ENCODE results near the gene ARID3A. TPM values are rescaled to one million over a fixed set of nuclear protein-coding genes. Genes with fewer than 3 reads are reported as not detected.

Gene ARID3A
- total and polyA plus RNA-seq, 2 of the 8 experiments (the other 6 are each of a cell fraction or from before 2014, with no cell fraction given) = 40.5 to 77.4 TPM

DNA sequence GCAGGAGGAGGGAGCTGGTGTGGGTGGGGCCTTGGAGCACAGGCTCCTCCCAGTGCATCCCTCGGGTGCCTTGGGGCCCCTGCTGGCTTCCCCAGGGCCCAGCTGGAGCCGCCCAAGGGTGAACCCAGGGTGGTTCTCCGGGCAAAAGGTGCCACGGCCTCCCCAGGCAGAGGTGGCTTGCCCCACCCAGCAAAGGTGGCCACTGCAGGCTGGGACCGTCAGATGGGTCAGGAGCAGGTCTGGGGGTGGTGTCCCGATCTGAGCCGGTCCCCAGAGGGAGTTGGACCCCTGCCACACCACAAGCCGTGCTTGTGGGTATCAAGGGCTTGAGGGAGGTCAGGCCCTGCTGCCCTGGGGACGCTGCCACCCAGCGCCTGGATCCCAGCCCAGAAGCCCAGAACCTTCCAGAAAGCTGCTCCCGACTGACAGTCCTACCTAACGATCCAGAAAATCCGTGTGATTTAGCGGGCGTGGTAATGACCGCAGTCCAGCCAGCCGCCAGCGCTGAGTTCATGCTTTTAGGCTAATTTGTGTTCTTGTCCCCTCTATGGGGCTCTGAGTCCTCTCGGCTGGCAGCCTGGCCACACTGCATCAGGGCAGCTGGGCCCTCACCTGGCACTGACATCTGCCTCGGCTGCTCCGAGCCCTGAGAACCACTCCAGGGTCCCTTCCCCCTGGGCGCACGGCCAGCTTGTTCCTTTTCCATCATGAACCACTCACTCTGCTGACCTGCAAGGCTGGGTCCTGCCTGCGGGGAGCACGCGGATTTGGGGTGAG is 69.4 kb downstream of the ARID3A start (continued):
- no peak for TF ChIP-seq ATF2 (IDR thresholded peaks at IDR 0.05; ENCODE audit: low read length)
- TF ChIP-seq NANOG (IDR thresholded peaks at IDR 0.05; ENCODE audit: insufficient read depth, low read depth, low read length, poor library complexity, severe bottlenecking) = no peak
